ENCODE data around the gene TRIO.

TRIO gene

DNA sequence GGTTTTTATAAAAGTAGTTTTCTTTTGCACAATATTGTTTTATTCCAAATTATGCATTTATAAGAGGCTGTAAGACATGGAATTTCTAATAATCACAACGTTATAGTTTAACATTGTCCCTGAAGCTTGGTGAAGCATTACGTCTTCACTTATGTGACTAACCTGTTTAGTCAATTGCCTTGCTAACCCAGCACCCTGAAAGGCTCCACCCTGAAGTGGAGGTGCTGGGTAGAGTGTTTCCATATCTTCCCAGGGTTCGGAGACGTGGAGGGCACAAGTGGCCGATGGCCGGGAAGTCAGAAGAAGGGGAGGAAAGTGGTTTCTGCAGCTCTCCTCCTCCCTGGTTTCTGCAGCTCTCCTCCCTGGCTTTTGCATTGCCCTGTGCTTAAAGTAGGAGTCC is 83.4 kb downstream of the TRIO start:
- no peak for DNase-seq (ENCODE audit: low read depth)

DNA sequence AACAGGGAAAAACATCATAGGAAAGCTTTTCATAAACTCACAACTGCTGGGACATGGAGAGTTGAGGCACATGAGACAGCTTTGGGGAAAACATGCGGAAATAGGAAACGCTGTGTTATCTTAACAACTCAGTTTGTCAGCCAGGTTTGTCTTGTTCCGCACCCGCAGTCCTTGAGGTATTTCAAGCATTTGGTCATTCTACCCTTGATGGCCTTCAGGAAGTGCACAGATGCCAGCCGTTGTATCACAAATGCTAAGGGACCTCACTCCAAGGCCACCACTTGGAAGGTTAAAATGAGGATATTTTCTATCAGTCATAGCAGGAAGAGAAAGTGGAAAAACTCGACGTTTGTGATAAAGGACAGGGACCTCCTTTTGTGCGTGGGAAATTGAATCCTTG is 83.8 kb downstream of the TRIO start:
- no peak for DNase-seq (ENCODE audit: low read depth)

DNA sequence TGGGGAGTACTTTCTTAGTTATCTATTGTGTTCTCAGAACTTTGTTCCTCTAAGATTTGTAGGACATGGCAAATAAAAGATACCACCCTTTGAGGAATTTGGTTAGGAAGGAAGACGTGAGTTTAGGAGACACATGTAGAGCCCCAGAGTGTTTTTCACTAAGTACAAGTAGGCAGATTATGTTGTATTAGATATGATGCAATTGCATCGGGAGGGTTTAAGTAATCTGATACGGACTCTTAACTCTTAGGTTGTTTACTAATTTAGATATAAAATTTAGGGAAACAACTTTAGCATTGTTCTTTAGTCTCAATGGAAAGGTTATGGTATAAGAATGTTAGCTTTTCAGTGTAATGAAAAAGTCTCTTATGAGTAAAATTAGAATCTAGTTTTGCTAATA is 84.4 kb downstream of the TRIO start:
- no peak for DNase-seq (ENCODE audit: low read depth)

DNA sequence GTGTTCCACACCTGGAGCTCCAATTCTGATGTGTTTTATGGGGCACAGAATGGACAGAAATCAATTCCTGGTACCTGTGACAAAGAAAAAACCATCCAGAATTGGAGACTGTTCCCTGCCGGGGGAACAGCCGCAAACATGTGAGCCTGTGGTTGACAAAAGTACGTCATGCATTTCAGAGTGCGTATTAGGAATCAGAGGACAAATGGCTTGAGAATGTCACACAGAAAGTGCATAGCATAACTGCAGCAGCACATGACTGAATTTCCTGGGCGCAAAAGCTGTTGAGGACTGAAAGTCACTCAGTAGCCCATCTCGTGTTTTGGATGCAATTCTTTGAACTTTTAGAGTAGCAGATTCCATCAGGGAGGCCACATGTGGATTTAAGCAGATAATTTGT is 85.1 kb downstream of the TRIO start:
- no peak for DNase-seq (ENCODE audit: low read depth)

DNA sequence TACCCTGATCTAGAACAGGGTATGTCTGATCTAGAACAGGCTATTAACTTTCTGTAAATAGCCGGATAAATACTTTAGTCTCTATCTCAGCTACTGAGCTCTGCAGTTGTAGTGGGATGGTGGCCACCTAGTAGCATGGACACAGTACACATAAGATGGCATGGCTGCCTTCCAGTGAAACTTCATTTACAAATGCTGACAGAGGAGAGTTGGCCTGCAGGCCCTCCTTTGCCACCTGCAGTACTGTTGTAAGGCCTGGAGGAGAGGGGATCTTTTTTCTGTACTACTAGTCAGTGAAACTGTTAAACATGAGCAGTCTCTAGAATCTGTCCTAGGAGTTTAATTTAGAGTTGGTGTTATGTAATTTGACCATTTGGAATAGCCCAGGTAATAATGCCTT is 86.0 kb downstream of the TRIO start:
- no peak for DNase-seq (ENCODE audit: low read depth)

DNA sequence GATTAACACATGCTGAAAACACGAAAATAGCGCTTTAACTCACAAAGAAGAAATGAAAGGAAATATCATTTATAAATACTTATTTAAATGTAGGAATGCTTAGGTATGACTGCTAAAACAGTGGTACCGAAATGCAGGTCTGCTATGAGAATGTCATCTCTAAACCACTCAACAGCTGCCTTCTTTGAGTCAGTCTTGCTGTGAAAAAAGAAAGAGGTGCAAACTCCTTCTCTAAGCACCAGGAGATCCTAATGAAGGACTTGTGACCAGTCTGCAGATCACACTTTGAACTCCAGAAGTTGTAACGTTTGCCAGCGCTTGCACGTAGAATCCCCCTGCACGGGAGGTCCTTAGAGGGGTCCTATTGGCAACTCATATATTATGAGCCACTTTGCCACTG is 86.6 kb downstream of the TRIO start:
- DNase-seq (ENCODE audit: low read depth), result no peak

DNA sequence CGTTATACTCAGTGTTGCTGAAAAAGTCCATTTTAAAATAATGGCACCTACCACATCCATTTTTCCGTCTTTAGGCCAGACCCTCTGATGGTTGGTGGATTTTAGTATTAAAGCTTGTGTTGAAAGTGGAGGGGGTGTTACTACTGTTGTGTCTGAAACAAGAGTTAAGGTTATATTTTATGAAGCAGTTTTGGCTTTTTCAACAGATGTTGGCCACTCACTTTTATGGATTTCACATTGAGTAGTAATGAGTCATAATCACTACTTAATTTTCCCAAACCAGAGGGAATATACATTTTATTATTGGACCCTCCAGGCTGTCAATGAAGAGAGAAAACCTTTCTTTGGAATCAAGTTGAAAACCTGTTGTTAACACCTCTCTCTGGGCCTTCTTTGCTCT is 88.0 kb downstream of the TRIO start:
- no peak for DNase-seq (ENCODE audit: low read depth)

DNA sequence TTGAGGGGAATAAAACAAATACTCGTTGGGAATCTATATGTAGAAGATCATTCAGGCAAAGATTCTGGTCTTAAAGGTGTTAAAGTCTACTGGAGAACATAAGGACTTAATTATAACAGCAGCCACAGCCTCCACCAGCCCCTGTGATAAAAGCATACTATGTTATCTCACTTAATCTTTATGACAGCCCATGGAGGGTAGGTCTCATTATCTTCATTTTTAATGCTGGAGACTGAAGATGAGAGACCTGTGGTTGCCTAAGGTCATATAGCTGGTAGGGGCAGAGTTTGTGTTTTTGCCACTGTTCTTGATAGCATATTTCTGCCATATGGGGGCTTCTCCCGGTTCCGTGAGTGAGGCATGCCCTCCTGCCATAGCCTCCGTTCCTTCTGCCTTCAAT is 88.7 kb downstream of the TRIO start:
- DNase-seq (ENCODE audit: low read depth), result no peak

DNA sequence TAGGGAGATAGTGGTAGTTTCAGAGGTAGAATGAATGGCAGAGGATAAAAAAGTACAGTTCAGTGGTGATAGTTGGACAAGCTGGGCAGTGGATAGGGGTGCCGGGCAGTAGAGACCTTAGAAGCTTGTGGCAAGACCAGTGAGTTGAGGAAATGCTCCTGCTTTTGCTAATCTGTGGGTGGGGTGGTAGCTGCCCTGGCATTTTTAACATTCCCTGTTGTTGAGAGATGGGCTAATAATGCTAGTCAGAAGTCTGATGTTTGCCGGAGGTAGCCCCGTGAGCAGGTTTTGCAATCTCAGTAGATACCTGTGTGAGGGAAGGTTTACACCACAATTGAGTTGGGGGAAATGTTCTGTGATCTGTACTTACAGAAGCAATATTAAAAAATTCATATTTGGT is 91.1 kb downstream of the TRIO start:
- DNase-seq (ENCODE audit: low read depth), result no peak

DNA sequence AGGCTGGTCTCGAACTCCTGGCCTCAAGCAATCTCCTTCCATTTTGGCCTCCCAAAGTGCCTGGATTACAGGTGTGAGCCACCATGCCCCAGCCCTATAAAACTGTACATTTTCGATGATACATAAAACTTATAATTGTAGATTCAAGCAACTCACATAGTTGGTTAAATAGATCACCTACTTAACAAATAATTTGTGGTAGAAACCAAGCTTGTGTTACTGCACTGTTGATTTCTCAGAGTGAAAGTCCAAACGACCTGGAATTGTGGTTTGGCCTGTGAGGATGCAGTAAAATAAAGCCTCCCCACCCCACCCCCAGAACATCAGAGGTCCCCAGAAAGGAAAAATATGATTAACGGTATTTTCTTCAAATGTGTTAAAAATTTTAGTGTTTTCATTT is 92.7 kb downstream of the TRIO start:
- no peak for DNase-seq (ENCODE audit: low read depth)

DNA sequence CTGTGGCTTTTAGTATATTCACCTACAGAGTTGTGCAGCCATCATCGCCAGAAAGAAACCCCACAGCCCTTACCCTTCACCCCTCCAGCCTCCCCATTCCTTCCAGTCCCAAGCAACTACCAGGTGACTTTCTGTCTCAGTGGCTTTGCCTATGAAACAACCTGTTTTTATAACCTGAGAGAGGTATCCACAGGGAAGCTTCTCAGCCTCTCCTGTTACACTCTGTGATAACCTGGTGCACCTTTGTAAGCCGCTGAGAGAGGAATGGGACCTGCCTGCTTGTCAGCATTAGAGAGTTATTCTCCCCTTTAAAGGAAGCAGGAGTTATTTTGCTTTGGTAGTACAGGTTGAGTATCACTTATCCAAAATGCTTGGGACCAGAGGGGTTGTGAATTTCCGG is 93.6 kb downstream of the TRIO start:
- DNase-seq (ENCODE audit: low read depth), result no peak

DNA sequence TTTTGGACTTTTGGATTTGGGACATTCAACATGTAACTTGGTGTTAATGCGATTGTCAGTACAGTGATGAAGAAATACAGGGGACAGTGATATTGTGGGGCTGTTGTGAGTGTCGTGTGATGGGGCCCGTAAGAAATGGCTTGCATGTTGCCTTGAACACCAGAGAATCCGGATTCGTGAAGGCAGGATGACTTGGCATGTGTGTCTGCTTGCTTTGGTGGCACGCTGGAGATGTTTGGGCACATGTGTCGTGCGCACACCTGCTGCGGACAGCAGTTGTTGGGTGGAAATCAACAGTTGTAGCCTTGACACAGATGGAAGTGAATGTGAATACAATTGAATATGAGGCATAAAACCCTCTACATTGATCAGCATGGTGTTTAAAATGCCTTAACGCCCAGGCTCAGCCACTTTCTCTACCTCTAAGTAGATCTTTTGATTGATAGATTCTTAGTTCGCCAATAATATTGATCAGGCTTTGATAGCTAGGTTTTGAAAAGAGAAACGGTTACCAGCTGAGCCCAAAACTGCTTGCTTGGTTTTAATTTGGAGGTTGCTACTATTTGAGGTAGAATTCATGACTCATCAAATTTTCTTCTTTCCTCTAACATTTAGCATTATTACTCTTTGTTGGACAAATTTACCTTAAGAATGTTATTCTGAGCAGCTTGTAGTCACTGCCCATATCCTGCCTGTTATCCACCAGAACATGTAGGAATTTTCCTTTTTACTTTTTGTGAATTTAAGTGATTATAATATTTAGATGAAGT is 94.4 kb downstream of the TRIO start:
- DNase-seq (ENCODE audit: low read depth), result no peak

DNA sequence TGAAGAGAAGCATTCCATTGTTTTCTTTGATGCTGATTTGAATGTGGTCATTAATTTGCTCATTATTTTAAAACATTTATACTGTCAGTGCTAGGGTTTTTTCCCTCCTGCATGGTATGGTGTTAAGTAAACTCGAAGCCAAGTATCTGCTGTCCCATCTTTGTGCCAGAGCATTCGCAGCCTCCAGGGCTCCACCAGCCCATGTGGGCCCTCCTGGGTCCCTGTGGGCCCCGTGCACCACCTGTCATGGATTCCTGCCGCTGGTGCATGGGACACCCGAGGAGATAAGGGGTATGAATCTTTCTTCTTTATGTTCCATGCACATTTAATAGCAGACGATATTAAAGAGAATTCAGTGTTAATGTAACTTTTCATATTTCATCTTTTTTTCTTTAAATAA is 95.1 kb downstream of the TRIO start:
- DNase-seq (ENCODE audit: low read depth), result no peak

DNA sequence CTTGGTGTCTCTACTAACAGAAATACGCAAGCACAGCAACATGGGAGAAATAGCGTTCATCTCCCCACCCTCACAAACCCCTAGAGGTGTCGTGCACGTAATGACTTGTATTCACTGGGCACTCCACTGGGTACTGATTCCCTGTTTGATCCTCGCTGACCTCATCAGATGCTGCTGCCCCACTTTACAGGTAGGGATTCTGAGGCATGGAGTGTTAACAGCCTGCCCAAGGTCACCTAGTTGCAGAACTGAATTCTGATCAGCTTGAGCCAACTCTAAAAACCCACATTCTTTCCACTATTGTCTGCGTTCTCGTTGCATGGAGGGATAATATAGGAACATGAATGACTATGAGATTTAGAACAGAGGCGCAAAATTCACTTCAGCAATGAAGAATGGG is 96.3 kb downstream of the TRIO start:
- DNase-seq (ENCODE audit: low read depth), result no peak

DNA sequence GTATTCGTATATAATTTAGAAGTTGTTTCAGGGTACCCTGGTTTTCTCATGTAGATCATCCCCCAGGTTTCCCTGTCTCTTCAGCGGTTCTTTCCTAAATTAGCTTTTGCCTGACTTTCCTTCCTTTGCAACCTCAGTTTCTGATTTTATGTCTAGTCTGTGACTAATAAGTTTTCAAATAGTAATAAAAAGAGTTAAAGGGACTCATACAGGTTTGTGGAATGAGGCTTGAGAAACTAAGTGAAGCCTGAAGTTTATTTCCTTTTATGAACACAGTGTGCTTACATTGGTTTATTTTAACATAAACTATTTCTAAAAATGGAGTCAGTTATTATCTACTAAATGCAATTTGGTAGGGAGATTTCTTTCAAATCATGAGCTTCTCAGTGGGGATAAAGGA is 96.8 kb downstream of the TRIO start:
- no peak for DNase-seq (ENCODE audit: low read depth)

DNA sequence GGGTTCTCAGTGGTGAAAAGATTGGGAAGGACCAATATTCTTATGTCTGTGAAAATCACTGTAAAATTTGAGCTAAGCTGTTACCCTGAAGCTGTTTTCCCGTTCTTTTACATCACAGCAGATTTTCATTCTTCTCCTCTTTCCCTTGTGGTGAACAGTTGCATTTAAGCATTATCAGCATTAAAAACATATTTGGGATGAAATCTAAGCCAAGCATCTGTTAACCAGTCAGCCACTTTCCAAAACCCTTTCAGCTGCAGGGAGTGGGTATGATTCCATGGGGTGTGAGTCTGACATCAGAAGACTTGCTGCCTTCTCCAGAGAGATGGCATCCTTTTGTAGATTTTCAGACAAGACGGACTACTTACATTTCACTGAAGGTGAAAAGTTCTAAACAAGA is 97.2 kb downstream of the TRIO start:
- DNase-seq (ENCODE audit: low read depth), result no peak

DNA sequence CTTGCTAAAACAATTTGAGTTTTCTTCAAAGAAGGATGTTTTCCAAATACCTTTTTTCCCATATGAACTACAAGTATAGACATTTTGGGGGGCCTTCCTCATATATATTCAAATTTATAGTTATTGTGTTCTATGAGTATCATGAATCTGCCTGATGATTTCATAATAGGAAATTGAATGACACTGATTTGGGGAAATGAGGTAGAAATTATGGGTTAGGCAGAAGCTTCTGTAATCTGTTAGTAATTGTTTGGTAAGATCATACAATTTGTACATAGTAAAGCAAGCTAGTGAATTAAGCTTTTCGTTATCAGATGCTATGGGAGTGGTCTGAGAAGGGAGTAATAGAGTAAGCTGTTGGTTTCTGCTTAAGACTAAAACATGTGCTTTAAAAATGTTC is 98.0 kb downstream of the TRIO start:
- DNase-seq (ENCODE audit: low read depth), result no peak

DNA sequence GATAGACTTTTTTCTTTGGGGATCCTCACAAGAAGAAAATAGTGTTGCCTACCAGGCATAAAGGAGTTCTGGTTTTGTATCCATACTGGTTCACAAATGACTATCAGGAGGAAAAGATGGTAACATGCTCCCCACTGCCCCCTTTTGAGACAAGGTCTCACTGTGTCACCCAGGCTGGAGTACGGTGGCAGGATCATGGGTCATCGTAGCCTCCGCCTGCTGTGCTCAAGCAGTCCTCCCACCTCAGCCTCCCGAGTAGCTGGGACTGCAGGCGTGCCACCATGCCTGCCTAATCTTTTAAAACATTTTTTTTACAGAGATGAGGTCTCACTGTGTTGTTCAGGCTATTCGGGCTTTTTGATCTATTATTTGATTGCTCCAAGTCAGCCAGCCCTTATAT is 99.3 kb downstream of the TRIO start:
- no peak for DNase-seq (ENCODE audit: low read depth)

DNA sequence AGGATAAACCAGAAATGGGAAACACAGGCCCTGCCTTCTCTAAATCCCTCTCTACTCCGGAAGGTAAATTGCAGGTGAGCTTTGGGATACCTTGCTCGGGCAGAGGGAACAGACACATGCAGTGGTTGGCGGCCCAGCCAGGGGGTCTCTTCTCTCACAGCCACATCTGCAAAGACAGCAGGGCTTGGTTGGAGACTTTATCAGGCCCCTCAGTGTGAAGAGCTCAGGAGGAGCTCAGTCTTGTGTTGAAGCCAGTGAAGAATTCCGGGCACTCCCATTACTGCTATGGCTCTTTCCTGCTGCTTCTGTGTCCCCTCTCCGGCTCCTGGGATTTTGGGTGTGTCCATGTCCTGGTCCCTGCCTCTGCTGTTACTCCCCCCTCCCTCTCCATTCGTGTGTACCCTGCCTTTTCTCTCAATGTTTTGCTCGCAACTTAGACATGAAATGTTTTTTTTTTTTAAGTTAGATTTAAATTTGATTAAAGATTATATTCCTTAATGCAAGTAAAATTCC is 99.8 kb downstream of the TRIO start:
- DNase-seq (ENCODE audit: low read depth), result no peak

DNA sequence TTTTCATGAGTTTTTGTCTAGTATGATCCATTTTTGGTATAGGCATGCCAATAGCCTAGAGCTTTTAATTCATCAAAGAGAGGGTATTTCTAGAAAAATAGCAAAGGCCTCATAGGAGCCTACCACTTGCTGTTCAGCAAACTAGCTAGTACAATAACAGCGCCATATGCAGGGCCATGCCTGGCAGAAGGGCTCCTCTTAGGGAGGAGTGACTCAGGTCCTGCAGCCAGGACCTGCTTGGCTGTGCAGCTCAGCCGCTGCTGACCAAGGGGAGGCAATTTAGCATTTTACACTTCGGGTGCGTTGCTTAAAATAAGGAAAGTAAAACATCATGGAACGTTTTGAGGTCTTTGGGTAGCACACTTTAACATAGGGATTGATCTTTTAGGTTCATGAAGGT is 100.6 kb downstream of the TRIO start:
- no peak for DNase-seq (ENCODE audit: low read depth)

DNA sequence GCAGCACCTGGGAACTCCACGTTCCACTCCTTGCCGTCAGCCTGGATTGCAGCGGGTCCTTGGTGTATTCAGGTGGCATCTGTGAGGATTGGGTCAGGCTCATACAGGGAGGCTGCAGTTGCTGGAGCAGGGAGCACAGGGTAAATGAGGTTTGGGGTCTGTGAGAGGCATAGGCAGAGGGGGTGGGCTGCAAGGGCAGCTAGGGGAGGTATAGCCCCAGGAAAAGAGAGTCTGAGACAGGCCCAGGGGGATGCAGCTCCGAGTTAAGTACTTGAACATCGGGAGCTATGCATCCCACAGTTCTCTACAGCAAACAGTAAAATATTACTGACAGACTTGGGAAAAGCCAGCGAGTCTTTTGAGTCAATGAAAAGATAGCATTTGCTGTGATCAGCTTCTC is 101.6 kb downstream of the TRIO start:
- DNase-seq (ENCODE audit: low read depth), result no peak

DNA sequence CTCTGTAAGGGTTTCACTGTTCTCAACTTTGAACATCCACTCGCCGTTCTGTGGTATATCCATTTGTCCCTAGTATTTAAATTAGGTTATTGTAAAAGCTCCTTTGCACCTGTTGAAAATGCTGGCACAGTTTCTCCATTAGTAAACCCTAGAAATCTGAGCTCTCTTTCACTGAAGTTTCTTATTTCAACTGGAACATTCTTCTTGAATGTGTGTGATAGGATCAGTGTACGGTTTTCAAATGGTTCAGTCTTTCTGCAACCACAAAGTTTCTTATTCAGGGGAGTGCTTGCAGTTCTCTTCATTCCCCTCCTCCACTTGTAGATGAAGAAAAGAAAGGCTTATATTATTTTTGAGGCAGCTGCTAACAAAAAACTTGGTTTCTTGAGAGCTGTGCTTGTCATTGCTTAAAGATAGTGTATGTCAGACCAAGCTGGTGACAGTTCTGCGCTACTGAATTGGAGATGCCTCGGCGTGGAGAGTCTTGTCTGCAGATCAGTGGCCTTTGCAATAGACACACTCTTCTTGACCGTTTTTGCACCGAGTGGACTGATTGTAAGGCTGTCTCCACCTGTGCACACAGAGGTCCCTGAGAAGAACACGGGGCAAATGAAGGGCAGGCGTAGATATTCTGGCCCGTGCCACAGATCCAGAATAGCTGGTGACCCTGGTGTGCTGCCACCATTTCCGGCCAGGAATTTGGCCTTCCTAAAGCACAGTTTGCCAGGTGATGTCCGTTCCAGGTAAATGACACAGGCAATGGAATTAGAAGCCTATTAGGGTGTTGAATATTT is 102.2 kb downstream of the TRIO start:
- no peak for DNase-seq (ENCODE audit: low read depth)

DNA sequence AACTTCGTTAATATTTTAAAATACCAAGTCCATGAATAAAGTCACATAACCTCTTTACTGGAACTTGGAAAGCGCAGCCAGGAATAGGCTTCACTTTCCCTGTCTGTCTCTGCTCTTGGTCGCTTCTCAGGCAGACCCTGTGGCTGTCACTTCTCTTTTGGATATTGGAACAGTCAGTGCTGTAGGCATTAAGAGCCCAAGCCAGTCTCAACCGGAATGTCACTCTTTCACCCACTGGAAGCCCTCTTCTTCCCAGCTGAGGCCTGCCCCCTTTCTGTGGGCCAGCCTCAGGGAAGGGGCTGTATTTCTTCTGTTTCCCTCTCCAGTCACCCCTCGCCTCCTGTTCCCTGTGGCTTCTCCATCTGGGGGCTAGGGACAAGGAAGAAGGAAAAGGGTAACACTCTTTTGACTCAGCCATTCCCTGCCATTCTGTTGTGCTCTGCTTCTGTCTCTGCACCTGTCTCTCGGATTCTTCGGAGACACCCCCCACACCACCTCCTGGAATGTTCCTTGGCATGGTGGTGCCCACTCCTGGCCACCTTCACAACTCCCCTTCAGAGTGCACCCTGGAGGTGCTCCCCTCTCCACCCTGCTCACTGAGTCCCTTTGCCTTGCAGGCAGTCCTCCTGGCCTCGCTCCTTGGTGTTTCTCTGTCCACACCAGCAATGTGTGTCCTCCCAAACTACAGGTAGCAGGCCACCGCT is 103.4 kb downstream of the TRIO start:
- no peak for DNase-seq (ENCODE audit: low read depth)
